Activated CD8-positive, alpha-beta T cell treated with anti-CD3 and anti-CD28 coated beads for 36 hours (primary cell): ENCODE results near the gene LMNA. TPM values are rescaled to one million over a fixed set of nuclear protein-coding genes. Genes with fewer than 3 reads are reported as not detected.
"Not testable (repeated sequence)": the region's sequence is repeated elsewhere in the genome, so short reads cannot be mapped to it uniquely, and the experiment has no call there.

Experiments used
- ATAC-seq: fragments of 200-7000 bp; cut with Tn5 transposase; one replicate; pipeline ENCODE4 v1.10.0; 2021; ENCODE audit warnings: mild to moderate bottlenecking, moderate library complexity
- CTCF ChIA-PET: fragments of 350-600 bp; sonication (Branson Sonifier 250); formaldehyde crosslinking; loops from one replicate; lab custom pipeline; 2021; ENCODE audit warnings: antibody characterized with exemption; lab: Charles Lee
- POLR2A ChIA-PET: fragments of 350-600 bp; sonication (Branson Sonifier 250); formaldehyde crosslinking; loops from one replicate; lab custom pipeline; 2021; ENCODE audit warnings: antibody characterized with exemption; lab: Charles Lee
- DNase-seq: peaks from one replicate; pipeline ENCODE4 v3.0.0-alpha.2; 2020
- H3K27ac Mint-ChIP-seq: one replicate; pipeline ENCODE4 v1.8.0; 2021; ENCODE audit warnings: mild to moderate bottlenecking, mixed read lengths
- H3K27me3 Mint-ChIP-seq: one replicate; pipeline ENCODE4 v1.8.0; 2021; ENCODE audit warnings: mixed read lengths
- H3K36me3 Mint-ChIP-seq: one replicate; pipeline ENCODE4 v1.8.0; 2021; ENCODE audit warnings: low read depth, mixed read lengths
- H3K4me1 Mint-ChIP-seq: one replicate; pipeline ENCODE4 v1.8.0; 2021; ENCODE audit warnings: low read depth, mixed read lengths
- H3K4me3 Mint-ChIP-seq: one replicate; pipeline ENCODE4 v1.8.0; 2021; ENCODE audit warnings: mild to moderate bottlenecking, moderate library complexity, mixed read lengths
- H3K9me3 Mint-ChIP-seq: one replicate; pipeline ENCODE4 v1.8.0; 2021; ENCODE audit warnings: mixed read lengths
- CTCF ChIP-seq: fragments of 200-600 bp; IDR thresholded peaks from one replicate; pipeline ENCODE4 v1.8.0; 2022; ENCODE audit warnings: antibody characterized with exemption, mild to moderate bottlenecking
- intact Hi-C: fragments of 100-400 bp; cut with micrococcal nuclease; formaldehyde crosslinking; loops from one replicate; pipeline ENCODE4 v1.10.0; 2022
- total RNA-seq, 2 experiments: library from RNA; stranded (reverse); gene quantifications; one replicate each; pipeline ENCODE4 v1.2.3, GENCODE V29; 2021

Gene LMNA
- total RNA-seq, 2 experiments from 2014 or later: 51.8 to 56.6 TPM

- CTCF ChIA-PET: interaction anchor here (0.7 kb wide), 1 partner anchor 10 kb away, joined by 3 read pairs; no protein-coding TSS in a partner anchor
- no peak for DNase-seq
Measured at GRCh38 chr1:156180471-156180870, 66.0 kb downstream of the LMNA start.

GRCh38 chr1:156181391-156181924 lies 66.9 kb downstream of the LMNA start:
- H3K4me1 Mint-ChIP-seq: peaks cover 13% of the 10 kb centered on the region
- intact Hi-C loops, POLR2A ChIA-PET, CTCF ChIA-PET, H3K9me3 Mint-ChIP-seq, H3K27ac Mint-ChIP-seq, H3K27me3 Mint-ChIP-seq, H3K36me3 Mint-ChIP-seq, ATAC-seq, H3K4me3 Mint-ChIP-seq, DNase-seq: not testable (repeated sequence)

More at GRCh38 chr1:156180471-156180870, 66.0 kb downstream of the LMNA start:
- peaks cover 13% of the 10 kb centered on the region for H3K4me1 Mint-ChIP-seq
- peaks cover 6% of the 10 kb centered on the region for H3K36me3 Mint-ChIP-seq
- ATAC-seq: no peak
- no peak overlapping the region for H3K27ac Mint-ChIP-seq
- H3K4me3 Mint-ChIP-seq: no peak overlapping the region
- no peaks in the 10 kb centered on the region for H3K27me3 Mint-ChIP-seq
- intact Hi-C loops: no loop called here
- TF ChIP-seq CTCF: no peak
- no peaks in the 10 kb centered on the region for H3K9me3 Mint-ChIP-seq
- POLR2A ChIA-PET: interaction anchor here (1.4 kb wide), 1 partner anchor 16 kb away, joined by 3 read pairs; no protein-coding TSS in a partner anchor

- POLR2A ChIA-PET: interaction anchor here (1.5 to 1.6 kb wide), 2 partner anchors 9 to 11 kb away, joined by 4 read pairs; partner anchors contain the start of gene SLC25A44
- ATAC-seq, DNase-seq, H3K9me3 Mint-ChIP-seq, H3K27ac Mint-ChIP-seq, H3K27me3 Mint-ChIP-seq, intact Hi-C loops, H3K36me3 Mint-ChIP-seq, H3K4me3 Mint-ChIP-seq, CTCF ChIA-PET: not testable (repeated sequence)
- peaks cover 13% of the 10 kb centered on the region for H3K4me1 Mint-ChIP-seq
Measured at GRCh38 chr1:156182010-156182779, 67.7 kb downstream of the LMNA start.

GRCh38 chr1:156186347-156187177 lies 72.1 kb downstream of the LMNA start:
- H3K9me3 Mint-ChIP-seq, ATAC-seq, H3K36me3 Mint-ChIP-seq, H3K4me3 Mint-ChIP-seq, H3K27ac Mint-ChIP-seq, intact Hi-C loops, H3K27me3 Mint-ChIP-seq, H3K4me1 Mint-ChIP-seq, DNase-seq: not testable (repeated sequence)
- CTCF ChIA-PET: interaction anchor here (1.1 kb wide), 1 partner anchor 21 kb away, joined by 3 read pairs; no protein-coding TSS in a partner anchor
- POLR2A ChIA-PET: interaction anchor here (1.7 kb wide), 1 partner anchor 26 kb away, joined by 3 read pairs; the partner anchor contains the start of gene PMF1

Other genes with a start within 250 kb of the LMNA start
- 10 to 100 TPM; 21.6 to 24.1 TPM for gene RIT1, start 203.4 kb upstream of the LMNA start, total RNA-seq
- gene KHDC4, start 180.3 kb upstream of the LMNA start, total RNA-seq: 10 to 100 TPM; 68.1 to 71.3 TPM
- not detected for gene RXFP4, start 173.1 kb upstream of the LMNA start, total RNA-seq
- gene ARHGEF2, start 136.2 kb upstream of the LMNA start, total RNA-seq: 100 to 1,000 TPM; 147 to 150 TPM
- 100 to 1,000 TPM; 148 to 150 TPM for gene SSR2, start 93.8 kb upstream of the LMNA start, total RNA-seq
- 10 to 100 TPM; 36.9 to 39.8 TPM for gene UBQLN4, start 60.9 kb upstream of the LMNA start, total RNA-seq
- 10 to 100 TPM; 48.9 to 49.4 TPM for gene LAMTOR2, start 59.9 kb upstream of the LMNA start, total RNA-seq
- gene RAB25, start 53.6 kb upstream of the LMNA start, total RNA-seq: under 1 TPM; 0.49 to 0.63 TPM
- under 1 TPM; 0.45 to 0.83 TPM for gene MEX3A, start 32.2 kb upstream of the LMNA start, total RNA-seq
- gene SEMA4A, start 38.9 kb downstream of the LMNA start, total RNA-seq: 10 to 100 TPM; 23.8 to 24.7 TPM
- gene SLC25A44, start 79.4 kb downstream of the LMNA start, total RNA-seq: 10 to 100 TPM; 41.9 to 43.0 TPM
- 10 to 100 TPM; 89.4 to 93.7 TPM for gene PMF1, start 98.3 kb downstream of the LMNA start, total RNA-seq
- 1 to 10 TPM; 2.2 to 2.5 TPM for gene BGLAP, start 127.5 kb downstream of the LMNA start, total RNA-seq
- gene PAQR6, start 133.3 kb downstream of the LMNA start, total RNA-seq: 1 to 10 TPM; 4.7 to 5.0 TPM
- 10 to 100 TPM; 70.3 to 70.7 TPM for gene SMG5, start 168.1 kb downstream of the LMNA start, total RNA-seq
- gene TMEM79, start 169.6 kb downstream of the LMNA start, total RNA-seq: 1 to 10 TPM; 8.0 to 8.2 TPM
- gene GLMP, start 181.0 kb downstream of the LMNA start, total RNA-seq: 10 to 100 TPM in 1 of 2 experiments, 1 to 10 TPM in 1; 9.3 to 11.3 TPM
- under 1 TPM in 1 of 2 experiments, not detected in 1; 0.43 TPM for gene VHLL, start 184.6 kb downstream of the LMNA start, total RNA-seq
- gene CCT3, start 223.6 kb downstream of the LMNA start, total RNA-seq: 100 to 1,000 TPM; 379 to 388 TPM
- under 1 TPM in 1 of 2 experiments, not detected in 1; 0.72 TPM for gene TSACC, start 223.8 kb downstream of the LMNA start, total RNA-seq